COR-L47 (cell line): ENCODE data around the gene ERC1.
"Not testable (repeated sequence)": the region's sequence is repeated elsewhere in the genome, so short reads cannot be mapped to it uniquely, and the experiment has no call there.

Experiments used
- DNase-seq: peaks from one replicate; lab custom pipeline; 2025; lab: John Stamatoyannopoulos, UW

Gene ERC1

DNA sequence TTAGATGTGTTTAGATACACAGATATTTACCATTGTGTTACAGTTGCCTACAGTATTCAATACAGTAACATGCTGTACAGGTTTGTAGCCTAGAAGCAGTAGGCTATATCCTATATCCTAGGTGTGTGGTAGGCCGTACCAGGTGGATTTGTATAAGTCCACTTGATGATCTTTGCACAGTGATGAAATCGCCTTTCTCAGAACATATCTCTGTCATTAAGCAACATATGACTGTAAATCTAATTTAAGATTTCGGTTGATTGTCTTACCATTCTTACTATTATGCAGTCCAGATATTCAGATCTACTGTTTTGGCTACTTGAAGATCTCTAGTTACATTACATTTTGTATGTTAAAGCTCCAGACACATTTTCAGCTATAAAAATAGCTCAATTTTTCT, 39.8 kb downstream of the ERC1 start:
- DNase-seq, result no peak

DNA sequence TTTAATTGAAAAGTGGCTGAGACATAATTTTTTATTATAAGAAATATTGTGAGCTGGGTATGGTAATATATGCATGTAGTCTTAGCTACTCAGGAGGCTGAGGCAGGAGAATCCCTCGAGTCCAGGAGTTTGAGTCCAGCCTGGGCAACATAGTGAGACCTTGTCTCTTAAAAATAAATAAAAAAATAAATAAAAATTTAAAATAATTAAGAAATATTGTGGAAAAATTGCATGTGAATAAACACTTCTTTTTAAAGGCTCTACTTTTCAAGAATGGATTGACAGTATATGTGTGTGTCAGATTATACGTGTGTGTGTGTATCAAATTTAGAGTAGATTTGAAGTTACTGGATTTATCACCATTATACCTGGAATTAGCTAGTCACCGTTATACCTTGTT, 43.2 kb downstream of the ERC1 start:
- DNase-seq, result no peak

DNA sequence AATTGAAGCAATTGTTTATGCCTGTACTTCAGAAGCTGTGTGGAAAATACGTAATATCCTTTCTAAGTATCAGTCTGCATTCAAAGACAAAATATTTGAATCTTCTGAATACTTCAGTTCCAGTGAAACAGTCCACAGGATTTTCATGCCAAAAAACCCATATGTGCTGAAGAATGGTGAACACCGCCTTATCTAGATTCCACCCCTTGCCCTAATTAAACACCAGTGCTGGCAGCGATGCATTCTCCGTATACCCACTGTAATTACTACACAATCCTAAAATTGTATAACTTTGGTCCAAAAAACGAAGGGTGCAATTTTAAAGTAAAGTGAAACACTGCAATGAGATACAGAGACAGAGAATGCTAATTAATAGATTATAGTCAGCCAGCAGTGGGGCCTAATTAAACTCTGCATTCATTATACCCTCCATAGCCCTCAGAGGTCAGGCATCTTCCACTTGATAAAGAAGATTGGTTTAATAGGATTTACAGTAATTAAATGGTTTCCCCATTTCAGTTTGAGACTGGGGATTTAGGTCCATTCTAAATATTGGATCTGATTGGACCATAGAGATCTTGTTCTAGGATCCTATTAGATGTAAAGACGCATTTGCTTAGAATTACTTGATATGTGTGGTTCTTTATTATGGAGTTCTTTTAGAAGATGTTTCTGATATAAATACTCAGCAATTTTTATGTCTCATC, 43.9 kb downstream of the ERC1 start:
- no peak for DNase-seq

DNA sequence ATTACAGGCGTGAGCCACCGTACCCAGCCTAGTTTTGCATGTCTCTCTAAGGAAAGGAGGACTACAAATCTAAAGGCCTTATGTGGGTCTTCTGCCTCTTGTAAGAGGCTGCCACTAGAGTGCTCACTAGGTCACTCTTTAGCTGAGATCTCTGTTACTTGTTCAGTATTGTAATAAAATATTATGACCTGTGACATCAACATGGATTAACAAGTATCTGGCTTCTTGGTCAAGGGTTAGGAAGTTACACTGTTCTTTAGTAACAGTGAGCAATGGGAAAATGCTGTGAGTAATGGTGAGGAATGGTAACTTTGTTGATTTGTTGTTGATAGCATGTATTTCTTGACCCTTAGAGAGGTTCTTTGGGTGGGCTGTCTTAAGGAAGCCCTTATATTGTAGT, 50.5 kb downstream of the ERC1 start:
- no peak for DNase-seq

DNA sequence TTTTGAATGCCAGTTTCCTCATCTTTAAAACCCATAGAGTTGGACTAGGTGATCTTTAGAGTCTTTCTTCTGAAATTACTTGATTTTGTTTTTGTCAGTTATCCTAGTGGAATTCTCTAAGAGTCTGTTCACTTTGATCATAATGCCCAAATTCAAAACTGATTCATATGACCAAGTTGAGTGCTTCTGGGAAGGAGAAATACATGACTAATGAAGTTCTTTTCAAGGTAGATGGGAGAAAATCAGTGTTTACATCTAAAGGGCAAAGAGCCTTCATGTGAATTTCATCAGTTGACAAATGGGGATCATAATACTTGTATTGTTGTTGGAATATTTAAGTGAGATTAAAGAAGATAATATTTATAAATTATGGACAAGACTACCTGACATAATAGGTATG, 53.2 kb downstream of the ERC1 start:
- no peak for DNase-seq

DNA sequence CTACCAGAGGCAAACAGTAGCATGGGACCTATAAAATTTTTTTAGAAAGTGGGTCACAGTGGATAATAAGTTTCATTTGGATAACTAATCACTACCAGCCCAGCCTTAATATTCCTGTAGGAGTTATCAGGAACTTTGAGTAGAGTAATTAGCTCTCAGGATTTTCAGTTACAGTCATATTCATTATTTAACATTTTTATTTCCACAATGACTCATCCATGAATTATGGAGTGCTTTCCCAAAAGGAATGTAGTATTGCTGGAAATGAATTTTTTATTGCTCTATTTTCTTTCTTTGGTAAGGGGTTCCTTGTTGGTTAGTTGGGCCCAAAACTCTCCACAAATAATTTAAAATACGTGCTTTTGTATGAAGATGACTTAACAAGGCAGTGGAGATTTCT, 53.7 kb downstream of the ERC1 start:
- no peak for DNase-seq

DNA sequence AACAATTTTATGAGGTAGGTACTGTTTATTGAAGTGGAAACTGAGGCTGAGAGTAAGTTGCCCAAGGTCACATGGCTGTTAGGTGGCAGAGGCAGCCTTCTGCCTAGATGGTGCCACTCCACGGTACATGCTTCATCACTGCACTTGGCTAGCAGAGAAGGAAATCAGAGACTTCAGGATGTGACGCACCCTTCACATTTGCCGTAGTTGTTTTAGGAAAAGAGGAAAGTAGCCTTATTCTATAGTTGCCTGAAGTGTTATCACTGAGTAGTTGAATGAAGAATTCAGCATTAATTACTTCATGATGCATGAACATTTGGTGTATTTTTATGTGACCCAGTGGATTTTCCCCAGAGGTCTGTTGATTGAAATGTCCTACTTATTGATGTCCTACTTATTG, 55.7 kb downstream of the ERC1 start:
- DNase-seq, result no peak

DNA sequence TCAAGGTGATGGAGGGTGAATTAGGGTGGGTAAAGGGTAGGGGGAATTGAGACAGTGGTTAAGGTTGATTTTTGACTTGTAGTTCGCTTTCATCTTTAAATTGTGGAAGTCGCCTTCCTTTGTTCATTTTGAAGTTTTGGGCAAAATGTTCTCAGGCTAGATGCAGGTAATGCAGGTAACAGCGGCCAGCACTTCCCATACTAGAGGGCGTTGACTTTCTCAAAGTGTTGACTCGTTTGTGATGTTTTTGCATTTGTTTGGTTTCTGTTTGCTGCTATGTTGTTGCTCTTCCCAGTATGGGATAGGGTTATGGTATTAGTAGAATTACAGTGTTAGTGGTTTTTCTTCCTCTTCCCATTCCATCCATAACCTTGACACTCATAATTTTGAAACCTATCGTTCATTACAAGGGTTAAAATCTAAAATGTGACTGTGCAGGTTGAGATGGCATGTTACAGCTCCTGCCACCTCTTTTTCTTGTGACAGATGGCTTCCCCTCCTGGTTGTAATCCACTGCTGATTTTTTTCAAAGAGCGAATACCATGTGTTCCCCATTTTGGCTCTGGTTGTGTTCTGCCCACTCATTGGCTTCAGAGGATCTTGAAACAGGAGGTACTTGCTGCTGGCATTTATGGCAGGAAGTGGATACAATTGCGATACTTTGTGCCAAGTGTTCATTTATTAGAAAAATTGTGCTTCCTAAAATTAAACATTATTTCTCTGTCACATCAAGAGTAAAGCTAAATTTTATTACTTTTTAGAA, 57.1 kb downstream of the ERC1 start:
- DNase-seq, result no peak

DNA sequence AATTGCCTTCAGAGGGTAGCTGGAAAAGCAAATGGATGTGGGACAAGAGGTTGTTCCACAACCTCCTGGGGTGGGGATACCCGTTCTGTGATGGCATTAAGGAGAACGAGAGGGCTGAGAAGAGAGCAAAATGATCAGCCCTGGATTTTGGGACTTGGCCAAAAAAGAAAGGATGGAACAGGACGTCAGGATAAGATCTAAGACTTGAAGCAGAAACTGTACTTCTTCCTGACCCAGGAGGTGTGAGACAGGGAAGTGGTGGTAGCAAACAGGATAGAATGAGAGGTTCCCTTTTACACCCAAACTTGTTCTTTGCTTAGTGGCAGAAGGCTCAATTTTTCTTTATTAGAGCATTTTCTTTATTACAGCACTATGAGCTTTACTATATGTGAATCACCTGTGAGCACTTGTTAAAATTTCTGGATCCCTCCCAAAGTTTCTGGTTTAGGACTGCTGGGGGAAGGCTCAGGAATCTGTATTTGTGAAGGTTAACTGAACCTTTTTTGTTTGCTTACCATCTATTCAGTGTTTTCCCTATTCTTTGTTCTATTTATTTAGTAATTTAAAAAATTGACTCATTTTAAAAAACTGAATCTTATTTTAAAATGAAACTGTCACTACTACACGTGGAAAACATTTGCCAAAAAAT, 59.2 kb downstream of the ERC1 start:
- no peak for DNase-seq

DNA sequence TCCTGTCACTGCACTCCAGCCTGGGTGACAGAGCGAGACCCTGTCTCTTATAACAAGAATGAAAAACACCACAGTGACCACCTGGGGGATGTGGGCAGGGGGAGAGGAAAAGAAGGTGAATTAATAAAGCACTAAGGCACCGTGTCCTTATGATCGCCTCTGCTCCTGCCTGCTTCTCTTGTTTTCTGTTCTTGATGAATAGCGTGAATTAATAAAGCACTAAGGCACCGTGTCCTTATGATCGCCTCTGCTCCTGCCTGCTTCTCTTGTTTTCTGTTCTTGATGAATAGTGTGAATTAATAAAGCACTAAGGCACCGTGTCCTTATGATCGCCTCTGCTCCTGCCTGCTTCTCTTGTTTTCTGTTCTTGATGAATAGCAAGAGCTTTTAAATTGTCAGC, 60.6 kb downstream of the ERC1 start:
- not testable (repeated sequence) for DNase-seq

DNA sequence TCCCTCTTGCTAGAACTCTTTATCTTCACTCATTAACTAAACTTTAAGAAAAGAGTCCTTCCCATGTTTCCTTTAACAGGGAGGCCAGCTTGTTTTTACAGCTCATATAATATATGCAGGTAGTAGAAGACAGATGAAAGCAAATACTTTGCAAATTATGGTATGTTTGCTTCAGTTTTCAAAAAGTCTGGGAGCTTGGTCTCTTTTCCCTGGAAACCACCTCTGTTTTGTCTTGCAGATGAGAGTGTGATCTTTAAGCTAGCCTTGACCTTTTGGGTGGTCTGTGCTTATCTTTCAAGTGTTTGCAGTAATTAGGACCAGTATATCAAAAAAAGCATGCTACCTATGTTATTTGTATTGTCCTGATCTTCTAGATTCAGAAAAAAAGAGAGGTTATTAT, 62.7 kb downstream of the ERC1 start:
- DNase-seq, result no peak

DNA sequence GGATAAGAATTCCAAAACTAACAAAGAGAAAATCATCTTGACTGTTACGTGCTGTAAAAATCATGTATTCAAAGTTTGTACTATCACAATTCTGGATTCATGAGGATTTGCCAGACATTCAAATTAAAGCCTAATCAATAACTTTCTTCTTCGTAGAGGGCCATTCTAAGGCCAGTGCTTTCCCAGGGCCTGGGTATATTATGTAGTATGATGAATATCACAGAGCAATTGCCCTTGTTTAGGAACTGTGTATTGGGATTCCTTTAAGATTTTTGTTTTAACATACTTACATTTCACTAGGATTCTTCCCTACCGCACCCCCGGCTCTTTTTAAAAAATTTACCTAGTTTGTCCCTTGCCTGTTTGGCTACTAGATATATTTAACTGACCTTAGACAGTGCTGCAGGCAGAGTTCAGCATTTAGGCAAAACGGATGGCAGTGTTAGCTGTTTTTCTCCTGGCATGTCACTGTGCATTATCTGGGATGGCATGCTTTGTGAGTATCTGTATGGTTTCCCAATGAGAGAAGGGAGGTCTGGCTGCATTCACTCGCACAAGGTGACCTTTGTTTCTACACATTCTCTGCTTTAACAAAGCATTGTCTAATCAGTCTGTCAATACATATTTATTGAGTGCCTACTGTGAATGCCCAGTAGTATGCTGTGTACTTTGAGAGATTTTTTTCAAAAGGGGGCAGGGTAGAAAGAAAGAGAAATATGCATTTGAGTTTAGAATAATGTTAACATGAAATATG, 63.3 kb downstream of the ERC1 start:
- DNase-seq, result peak; percentile 38

DNA sequence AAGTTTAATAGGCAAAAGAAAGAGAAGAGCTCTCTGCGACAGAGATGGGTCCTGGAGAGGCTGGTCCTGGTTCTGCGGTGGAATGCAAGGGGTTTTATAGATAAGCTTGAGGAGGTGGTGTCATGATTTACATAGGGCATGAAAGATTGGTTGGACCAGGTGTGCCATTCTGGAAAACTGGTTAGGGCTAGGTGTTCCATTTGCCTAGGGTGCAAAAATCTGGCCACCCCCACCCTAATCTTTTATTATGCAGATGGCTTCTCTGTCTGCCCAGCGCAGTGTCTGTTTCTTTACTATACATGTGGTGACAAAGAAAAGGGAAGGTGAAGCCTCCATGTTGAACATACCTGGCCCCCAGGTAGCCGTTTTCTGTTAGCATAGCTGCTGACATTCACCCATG, 65.4 kb downstream of the ERC1 start:
- DNase-seq, result no peak

DNA sequence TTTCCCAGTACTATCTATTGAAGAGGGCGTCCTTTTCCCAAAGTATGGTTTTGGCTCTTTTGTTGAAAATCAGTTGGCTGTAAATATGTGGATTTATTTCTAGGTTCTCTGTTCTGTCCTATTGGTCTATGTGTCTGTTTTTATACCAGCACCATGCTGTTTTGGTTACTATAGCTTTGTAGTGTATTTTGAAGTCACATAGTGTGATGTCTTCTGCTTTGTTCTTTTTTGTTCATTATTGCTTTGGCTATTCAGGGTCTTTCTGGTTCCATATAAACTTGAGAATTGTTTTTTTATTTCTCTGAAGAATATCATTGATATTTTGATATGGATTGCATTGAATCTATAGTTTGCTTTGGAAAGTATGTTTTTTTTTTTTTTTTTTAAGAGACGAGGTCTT, 67.4 kb downstream of the ERC1 start:
- no peak for DNase-seq

DNA sequence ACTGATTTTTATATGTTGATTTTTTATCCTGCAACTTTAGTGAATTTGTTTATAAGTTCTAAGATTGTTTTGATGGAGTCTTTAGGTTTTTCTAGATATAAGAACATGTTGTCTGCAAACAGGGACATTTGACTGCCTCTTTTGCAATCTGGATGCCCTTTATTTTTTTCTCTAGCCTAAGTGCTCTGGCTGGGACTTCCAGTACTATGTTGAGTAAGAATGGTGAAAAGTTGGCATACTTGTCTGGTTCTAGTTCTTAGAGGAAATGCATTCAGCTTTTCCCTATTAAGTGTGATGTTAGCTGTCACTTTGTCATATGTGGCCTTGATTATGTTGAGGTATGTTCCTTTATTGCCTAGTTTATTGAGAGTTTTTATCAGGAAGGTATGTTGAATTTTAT, 68.1 kb downstream of the ERC1 start:
- DNase-seq, result no peak

DNA sequence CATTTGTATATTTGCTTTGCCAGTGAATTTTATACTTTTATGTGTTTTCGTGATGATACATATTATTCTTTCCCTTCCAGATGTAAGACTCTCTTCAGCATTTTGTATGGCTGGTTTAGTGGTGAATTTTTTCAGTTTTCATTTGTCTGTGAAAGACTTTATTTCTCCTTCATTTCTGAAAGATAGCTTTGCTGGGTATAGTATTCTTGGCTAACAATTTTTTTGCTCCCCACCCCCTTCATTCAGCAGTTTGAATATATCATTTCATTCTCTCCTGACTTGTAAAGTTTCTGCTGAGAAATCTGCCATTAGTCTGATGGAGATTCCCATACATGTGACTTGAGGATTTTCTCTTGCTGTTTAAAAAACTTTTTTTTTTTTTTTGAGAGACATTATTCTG, 72.8 kb downstream of the ERC1 start:
- DNase-seq, result no peak

DNA sequence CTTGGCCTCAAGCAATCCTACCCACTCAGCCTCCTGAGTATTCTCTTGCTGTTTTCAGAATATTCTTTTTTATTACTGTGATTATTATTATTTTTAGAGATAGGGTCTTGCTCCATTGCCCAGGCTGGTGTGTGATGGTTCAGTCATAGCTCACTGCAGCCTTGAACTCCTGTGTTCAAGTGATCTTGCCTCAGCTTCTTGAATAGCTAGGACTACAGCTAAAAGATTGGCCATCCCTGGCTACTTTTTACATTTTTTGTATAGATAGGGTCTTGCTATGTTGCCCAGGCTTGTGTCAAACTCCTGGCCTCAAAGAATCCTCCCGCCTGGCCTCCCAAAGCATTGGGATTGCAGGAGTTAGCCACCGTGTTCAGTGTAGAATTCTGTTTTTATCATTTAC, 73.3 kb downstream of the ERC1 start:
- DNase-seq, result no peak

DNA sequence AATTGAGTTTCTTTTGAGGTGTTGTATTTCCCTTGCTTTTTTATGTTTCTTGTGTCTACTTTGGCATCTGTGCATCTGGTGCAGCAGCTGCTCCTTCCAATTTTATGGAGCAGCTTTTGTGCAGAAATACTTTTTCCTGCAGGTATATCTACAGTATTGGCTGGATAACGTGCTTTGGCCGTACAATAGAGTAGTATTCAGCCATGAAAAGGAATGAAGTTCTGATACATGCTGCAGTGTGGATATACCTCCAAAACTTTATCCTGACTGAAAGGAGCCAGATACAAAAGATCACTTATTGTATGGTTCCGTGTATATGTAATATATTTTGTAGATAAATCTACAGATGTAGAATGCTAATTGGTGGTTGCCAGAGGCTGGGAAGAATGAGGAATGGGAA, 74.6 kb downstream of the ERC1 start:
- DNase-seq, result no peak

DNA sequence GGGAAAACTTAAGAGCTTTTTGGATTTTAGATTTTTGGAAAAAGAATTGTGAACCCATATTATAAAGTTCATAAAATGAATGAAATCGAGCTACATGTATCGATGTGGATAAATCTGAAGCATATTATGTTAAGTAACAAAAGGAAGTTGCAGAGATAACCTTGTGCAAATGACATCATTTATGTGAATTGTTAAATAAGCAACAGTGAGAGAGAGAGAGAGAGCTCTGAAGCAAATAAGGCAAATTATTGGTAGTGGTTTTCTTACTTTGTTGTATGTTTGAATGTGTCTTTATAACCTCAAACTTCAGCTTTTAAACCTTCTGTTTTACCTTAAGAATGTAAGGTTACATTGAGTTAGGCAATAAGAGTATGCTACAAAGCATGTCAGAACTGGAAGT, 78.8 kb downstream of the ERC1 start:
- no peak for DNase-seq

DNA sequence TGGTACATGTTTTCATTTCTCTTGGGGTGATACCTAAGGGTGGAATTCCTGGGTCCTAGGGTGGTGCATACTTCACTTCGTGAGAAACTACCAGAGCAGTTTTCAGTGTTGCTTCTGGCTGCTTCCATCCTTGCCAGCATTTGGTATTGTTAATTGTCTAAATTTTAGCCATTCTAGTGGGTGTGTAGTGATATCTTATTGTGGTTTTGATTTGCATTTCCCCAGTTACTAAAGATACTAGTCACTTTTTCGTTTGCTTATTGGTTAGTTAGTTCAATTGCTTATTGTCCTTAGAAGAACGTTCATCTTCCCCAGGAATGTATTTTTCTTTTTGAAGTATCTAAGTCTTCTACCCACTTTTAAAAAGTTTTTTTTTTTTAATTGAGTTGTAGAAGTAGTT, 80.2 kb downstream of the ERC1 start:
- DNase-seq, result no peak

DNA sequence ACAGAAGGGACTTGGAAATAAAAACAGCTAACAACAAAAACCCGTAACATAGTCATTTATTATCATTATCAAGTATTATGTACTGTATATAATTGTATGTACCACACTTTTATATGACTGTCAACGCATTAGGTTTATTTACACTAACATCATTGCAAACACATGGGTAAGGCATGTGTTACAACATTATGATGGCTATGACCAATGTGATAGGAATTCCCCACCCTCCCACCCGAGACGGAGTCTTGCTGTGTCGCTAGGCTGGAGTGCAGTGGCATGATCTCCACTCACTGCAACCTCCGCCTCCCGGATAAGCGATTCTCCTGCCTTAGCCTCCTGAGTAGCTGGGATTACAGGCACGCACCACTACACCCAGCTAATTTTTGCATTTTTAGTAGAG, 82.6 kb downstream of the ERC1 start:
- no peak for DNase-seq

DNA sequence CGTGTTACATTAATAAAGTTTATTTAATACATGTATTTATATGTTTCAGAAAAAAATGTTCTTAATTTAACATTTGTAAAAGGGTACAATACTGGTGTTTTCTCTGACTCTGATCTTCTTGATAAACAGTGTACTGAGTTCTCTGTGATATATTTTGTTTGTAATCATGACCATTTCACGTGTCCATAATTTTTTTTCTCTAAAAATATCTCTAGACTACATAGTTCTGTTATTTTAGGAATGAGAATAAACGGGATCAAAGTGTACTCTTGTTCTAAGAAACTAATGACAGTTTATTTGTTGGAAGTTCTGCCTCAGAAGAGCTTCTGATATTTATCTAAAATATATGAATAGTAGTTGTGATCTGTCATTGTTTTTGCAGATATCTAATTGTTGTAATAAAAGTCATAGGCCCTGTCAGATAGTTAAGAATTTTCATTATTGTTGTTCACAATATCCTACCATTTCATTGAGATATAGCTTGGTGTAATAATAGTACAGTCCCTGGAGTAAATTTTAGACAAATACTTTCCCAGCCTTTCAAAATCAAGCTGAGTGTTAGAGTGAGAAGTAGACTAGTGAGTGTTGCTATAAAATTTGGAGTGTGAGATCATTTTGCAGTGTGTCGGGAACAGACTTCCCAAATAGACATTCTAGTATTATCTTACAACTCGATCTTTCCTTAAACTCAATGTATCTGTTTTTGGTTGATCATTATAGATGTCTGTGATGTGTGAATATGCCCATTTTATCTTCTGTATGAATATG, 86.2 kb downstream of the ERC1 start:
- no peak for DNase-seq
